KMS-11 (cell line): Measurements from ENCODE around the gene TK2.

Experiments
- H2AFZ ChIP-seq: fragments of 200-600 bp; sonication (generic); 2 replicates; pipeline ENCODE4 v1.6.1; 2016; ENCODE audit warnings: antibody characterized with exemption, mixed run types, low read depth
- H3K27ac ChIP-seq: fragments of 200-600 bp; sonication (generic); 2 replicates; pipeline ENCODE4 v1.6.1; 2016; ENCODE audit warnings: mild to moderate bottlenecking, mixed run types
- H3K27me3 ChIP-seq: fragments of 200-600 bp; sonication (generic); 2 replicates; pipeline ENCODE4 v1.6.1; 2017; ENCODE audit warnings: mild to moderate bottlenecking, low read depth, mixed run types, moderate library complexity; ENCODE audit not compliant: insufficient read depth
- H3K36me3 ChIP-seq: fragments of 200-600 bp; sonication (generic); 2 replicates; pipeline ENCODE4 v1.6.1; 2017; ENCODE audit warnings: mild to moderate bottlenecking, mixed run types; ENCODE audit not compliant: insufficient read depth
- H3K4me1 ChIP-seq: fragments of 200-600 bp; sonication (generic); 2 replicates; pipeline ENCODE4 v1.6.1; 2016; ENCODE audit warnings: mild to moderate bottlenecking, low read depth, mixed run types; ENCODE audit not compliant: poor library complexity, severe bottlenecking
- H3K4me2 ChIP-seq: fragments of 200-600 bp; sonication (generic); 2 replicates; pipeline ENCODE4 v1.7.0; 2016; ENCODE audit warnings: mild to moderate bottlenecking, mixed run types
- H3K4me3 ChIP-seq: fragments of 200-600 bp; sonication (generic); IDR thresholded peaks from 2 replicates; pipeline ENCODE4 v1.6.1; 2017; ENCODE audit warnings: low read depth, low read length, mixed read lengths; ENCODE audit not compliant: insufficient read depth
- H3K79me2 ChIP-seq: fragments of 200-600 bp; sonication (generic); 2 replicates; pipeline ENCODE4 v1.6.1; 2016; ENCODE audit warnings: low read depth, mixed run types; ENCODE audit not compliant: insufficient read depth
- H3K9ac ChIP-seq: fragments of 200-600 bp; sonication (generic); 2 replicates; pipeline ENCODE4 v1.6.1; 2016; ENCODE audit warnings: mild to moderate bottlenecking, mixed run types
- H4K20me1 ChIP-seq: fragments of 200-600 bp; sonication (generic); 2 replicates; pipeline ENCODE4 v1.6.1; 2016; ENCODE audit warnings: mild to moderate bottlenecking, mixed run types; ENCODE audit not compliant: insufficient read depth
- CTCF ChIP-seq: fragments of 200-600 bp; sonication (generic); conservative IDR thresholded peaks from 2 replicates; pipeline ENCODE4 v1.6.1; 2017; ENCODE audit warnings: low read depth, mild to moderate bottlenecking, antibody characterized with exemption, low read length, moderate library complexity, mixed read lengths

The TK2 gene

GRCh38 chr16:66484453-66485213 lies 65.3 kb downstream of the TK2 start:
- no peak for TF ChIP-seq CTCF
- Histone ChIP-seq H4K20me1 (no peaks in the 10 kb centered on the region), H2AFZ (no peak overlapping the region), H3K4me3 (no peak overlapping the region), H3K4me1 (peaks cover 19% of the 10 kb centered on the region), H3K4me2 (no peak overlapping the region), H3K27ac (no peak overlapping the region), H3K36me3 (no peaks in the 10 kb centered on the region), H3K9ac (no peak overlapping the region), H3K27me3 (no peaks in the 10 kb centered on the region), H3K79me2 (no peaks in the 10 kb centered on the region)

- peak overlapping the region; percentile 66 for H2AFZ ChIP-seq
- peaks cover 25% of the 10 kb centered on the region for H3K4me1 ChIP-seq
- peak overlapping the region; percentile 13; the same call in 1 of the 2 replicates for H3K9ac ChIP-seq
These were observed 66.1 kb downstream of the TK2 start for GRCh38 chr16:66483689-66484452.

GRCh38 chr16:66481943-66482390 lies 68.0 kb downstream of the TK2 start:
- Histone ChIP-seq H3K4me3 (no peak overlapping the region), H2AFZ (no peak overlapping the region), H3K4me1 (peaks cover 35% of the 10 kb centered on the region), H3K36me3 (no peaks in the 10 kb centered on the region), H3K79me2 (no peaks in the 10 kb centered on the region), H3K27ac (no peak overlapping the region), H4K20me1 (no peaks in the 10 kb centered on the region), H3K27me3 (no peaks in the 10 kb centered on the region), H3K9ac (no peak overlapping the region), H3K4me2 (no peak overlapping the region)
- TF ChIP-seq CTCF, result no peak

More at GRCh38 chr16:66483689-66484452, 66.1 kb downstream of the TK2 start:
- TF ChIP-seq CTCF, result peak; percentile 93
- H3K36me3 ChIP-seq, result no peaks in the 10 kb centered on the region
- H3K27me3 ChIP-seq, result no peaks in the 10 kb centered on the region
- no peaks in the 10 kb centered on the region for H3K79me2 ChIP-seq
- H3K4me2 ChIP-seq, result peak overlapping the region; percentile 74
- H4K20me1 ChIP-seq, result no peaks in the 10 kb centered on the region
- no peak overlapping the region for H3K4me3 ChIP-seq
- H3K27ac ChIP-seq, result peak overlapping the region; percentile 27; the same call in 1 of the 2 replicates

GRCh38 chr16:66481081-66481942 lies 68.6 kb downstream of the TK2 start:
- H3K27me3 ChIP-seq, result no peaks in the 10 kb centered on the region
- H3K4me2 ChIP-seq, result no peak overlapping the region
- no peaks in the 10 kb centered on the region for H4K20me1 ChIP-seq
- H2AFZ ChIP-seq, result no peak overlapping the region
- H3K4me3 ChIP-seq, result no peak overlapping the region
- H3K9ac ChIP-seq, result no peak overlapping the region
- no peaks in the 10 kb centered on the region for H3K36me3 ChIP-seq
- TF ChIP-seq CTCF, result no peak
- H3K27ac ChIP-seq, result no peak overlapping the region
- H3K4me1 ChIP-seq, result peaks cover 40% of the 10 kb centered on the region
- no peaks in the 10 kb centered on the region for H3K79me2 ChIP-seq
